ENCODE results near the gene UHRF2. TPM values are rescaled to one million over a fixed set of nuclear protein-coding genes. Genes with fewer than 3 reads are reported as not detected.

The UHRF2 gene
- total and polyA plus RNA-seq, 2 donors (not counting 3 experiments of a cell fraction or from before 2014, with no cell fraction given), result 63.5 to 101 TPM

DNA sequence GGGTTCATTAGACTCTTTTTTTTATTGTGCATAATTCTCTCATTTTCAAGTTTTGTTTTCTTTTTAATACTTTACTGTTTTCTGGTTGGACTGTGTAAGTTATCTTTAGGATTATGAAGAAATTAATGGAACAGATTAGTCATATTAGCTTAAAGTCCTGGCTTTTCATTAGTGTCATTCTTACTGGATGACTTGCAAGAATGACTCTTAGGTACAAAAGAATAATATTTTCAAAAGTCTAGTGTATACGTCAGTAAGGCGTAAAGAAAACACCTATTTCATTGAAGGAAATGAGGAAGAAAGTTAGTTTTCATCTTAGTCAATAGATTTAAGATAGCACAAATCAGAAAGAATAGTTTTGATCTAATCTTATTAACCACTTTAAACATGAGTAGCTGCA is 20.4 kb downstream of the UHRF2 start:
- FAIRE-seq, result no peak
- CTCF ChIA-PET, result interaction anchor here (1.2 kb wide), 2 partner anchors 11 to 133 kb away, joined by 3 read pairs; no protein-coding TSS in a partner anchor

More for the DNA sequence above, 20.4 kb downstream of the UHRF2 start:
- H3K79me2 ChIP-seq (ENCODE audit: control insufficient read depth, insufficient read depth, low read length), result peaks cover 100% of the 10 kb centered on the region
- BruUV-seq (replicated peaks), result no TSS peak
- no peaks in the 10 kb centered on the region for H3K27me3 ChIP-seq (ENCODE audit: control insufficient read depth in 2 of 2, insufficient read depth in 2 of 2, low read length in 2 of 2)
- peak; percentile 20 for TF ChIP-seq GATA2 (IDR thresholded peaks at IDR 0.05; ENCODE audit: insufficient read depth, insufficient read length, low read depth, low read length)
- TF ChIP-seq POLR2A (IDR thresholded peaks at IDR 0.05; ENCODE audit: low read depth, low read length), result no peak
- peak; percentile 54 for TF ChIP-seq FOS (IDR thresholded peaks at IDR 0.05; ENCODE audit: borderline replicate concordance, insufficient read depth, low read length)
- TF ChIP-seq POLR2AphosphoS5 (IDR thresholded peaks at IDR 0.05; ENCODE audit: insufficient read depth, low read depth, low read length), result no peak
- TF ChIP-seq, protein P1, sequence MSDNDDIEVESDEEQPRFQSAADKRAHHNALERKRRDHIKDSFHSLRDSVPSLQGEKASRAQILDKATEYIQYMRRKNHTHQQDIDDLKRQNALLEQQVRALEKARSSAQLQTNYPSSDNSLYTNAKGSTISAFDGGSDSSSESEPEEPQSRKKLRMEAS (IDR thresholded peaks at IDR 0.05; ENCODE audit: insufficient read depth, insufficient read length), result no peak
- TF ChIP-seq JUN (IDR thresholded peaks at IDR 0.05; ENCODE audit: borderline replicate concordance, insufficient read depth, insufficient read length, low read depth), result peak; percentile 38
- TF ChIP-seq, protein P2, sequence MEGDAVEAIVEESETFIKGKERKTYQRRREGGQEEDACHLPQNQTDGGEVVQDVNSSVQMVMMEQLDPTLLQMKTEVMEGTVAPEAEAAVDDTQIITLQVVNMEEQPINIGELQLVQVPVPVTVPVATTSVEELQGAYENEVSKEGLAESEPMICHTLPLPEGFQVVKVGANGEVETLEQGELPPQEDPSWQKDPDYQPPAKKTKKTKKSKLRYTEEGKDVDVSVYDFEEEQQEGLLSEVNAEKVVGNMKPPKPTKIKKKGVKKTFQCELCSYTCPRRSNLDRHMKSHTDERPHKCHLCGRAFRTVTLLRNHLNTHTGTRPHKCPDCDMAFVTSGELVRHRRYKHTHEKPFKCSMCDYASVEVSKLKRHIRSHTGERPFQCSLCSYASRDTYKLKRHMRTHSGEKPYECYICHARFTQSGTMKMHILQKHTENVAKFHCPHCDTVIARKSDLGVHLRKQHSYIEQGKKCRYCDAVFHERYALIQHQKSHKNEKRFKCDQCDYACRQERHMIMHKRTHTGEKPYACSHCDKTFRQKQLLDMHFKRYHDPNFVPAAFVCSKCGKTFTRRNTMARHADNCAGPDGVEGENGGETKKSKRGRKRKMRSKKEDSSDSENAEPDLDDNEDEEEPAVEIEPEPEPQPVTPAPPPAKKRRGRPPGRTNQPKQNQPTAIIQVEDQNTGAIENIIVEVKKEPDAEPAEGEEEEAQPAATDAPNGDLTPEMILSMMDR (IDR thresholded peaks at IDR 0.05; ENCODE audit: extremely low read depth in 1 of 2, insufficient read depth in 1 of 2, low read depth in 1 of 2, low read length in 2 of 2), result no peak
- no peak for TF ChIP-seq EZH2 (IDR thresholded peaks at IDR 0.05; ENCODE audit: borderline replicate concordance, low read depth, low read length, severe bottlenecking)
- H3K4me1 ChIP-seq (ENCODE audit: control insufficient read depth, extremely low read depth, insufficient read depth, low read length), result peaks cover 25% of the 10 kb centered on the region
- H3K27ac ChIP-seq (ENCODE audit: insufficient read depth, low read depth, low read length), result peak overlapping the region; percentile 87
- H3K4me3 ChIP-seq (replicated peaks in 1 of 3; ENCODE audit: insufficient read depth in 1 of 3, low read depth in 1 of 3, low read length in 3 of 3), result no peak overlapping the region
- no peaks in the 10 kb centered on the region for H3K9me3 ChIP-seq (replicated peaks; ENCODE audit: control insufficient read depth, insufficient read depth, low read length)
- peaks cover 10% of the 10 kb centered on the region for H4K20me1 ChIP-seq (replicated peaks; ENCODE audit: control insufficient read depth, extremely low read depth, insufficient read depth, low read length)
- H3K36me3 ChIP-seq (ENCODE audit: control insufficient read depth in 2 of 2, extremely low read depth in 1 of 2, insufficient read depth in 2 of 2, low read length in 2 of 2), result peaks cover 3 to 14% of the 10 kb centered on the region in 2 experiments
- H3K9me1 ChIP-seq (replicated peaks; ENCODE audit: control insufficient read depth, extremely low read depth, insufficient read depth, low read length), result no peaks in the 10 kb centered on the region
- DNase-seq (ENCODE audit: low read depth, low spot score), result peak; percentile 60
- peak overlapping the region; percentile 54 for H3K9ac ChIP-seq (replicated peaks; ENCODE audit: extremely low read depth, insufficient read depth, low read length)
- dilution Hi-C loops (cut with MboI; ENCODE audit: extremely low pct_ligation_motif_present, low sequenced_read_pairs) (no loop called here), intact Hi-C loops (cut with micrococcal nuclease) (loop anchor here (5.0 kb wide), 2 partner anchors 49 to 134 kb away; no protein-coding TSS in a partner anchor)
- peak overlapping the region; percentile 61 for H3K4me2 ChIP-seq (ENCODE audit: insufficient read depth, low read length)
- no peak overlapping the region for H2AFZ ChIP-seq (ENCODE audit: low read depth, low read length)
- POLR2A ChIA-PET, result interaction anchor here (1.4 kb wide), 1 partner anchor 10 kb away, joined by 3 read pairs; no protein-coding TSS in a partner anchor
